Muscle layer of colon (tissue), 2 donors: ENCODE data around the gene HS1BP3.

Source experiments
- H3K27ac ChIP-seq: one replicate; pipeline ENCODE4 v1.7.0; 2013; ENCODE audit warnings: low read depth, mild to moderate bottlenecking, low read length, moderate library complexity
- H3K27me3 ChIP-seq, 2 donors: one replicate each; pipeline ENCODE4 v1.7.0; 2013; ENCODE audit warnings: low read length in 2 of 2, mild to moderate bottlenecking in 2 of 2; ENCODE audit not compliant: insufficient read depth in 2 of 2, control insufficient read depth in 1 of 2
- H3K36me3 ChIP-seq: one replicate; pipeline ENCODE4 v1.7.0; 2013; ENCODE audit warnings: mild to moderate bottlenecking, low read length; ENCODE audit not compliant: insufficient read depth
- H3K4me1 ChIP-seq: one replicate; pipeline ENCODE4 v1.7.0; 2013; ENCODE audit warnings: mild to moderate bottlenecking, low read length; ENCODE audit not compliant: insufficient read depth
- H3K4me3 ChIP-seq, 2 donors: one replicate each; pipeline ENCODE4 v1.7.0; 2013; ENCODE audit warnings: low read length in 2 of 2, low read depth in 1 of 2, mild to moderate bottlenecking in 1 of 2, moderate library complexity in 1 of 2
- H3K9ac ChIP-seq: one replicate; pipeline ENCODE4 v1.7.0; 2013; ENCODE audit warnings: low read length
- H3K9me3 ChIP-seq: one replicate; pipeline ENCODE4 v1.7.0; 2013; ENCODE audit warnings: mild to moderate bottlenecking, low read length
- donor health status: abdominal sarcoma.
- donor health status: Adenocarcinoma of cecum.

Gene HS1BP3

DNA sequence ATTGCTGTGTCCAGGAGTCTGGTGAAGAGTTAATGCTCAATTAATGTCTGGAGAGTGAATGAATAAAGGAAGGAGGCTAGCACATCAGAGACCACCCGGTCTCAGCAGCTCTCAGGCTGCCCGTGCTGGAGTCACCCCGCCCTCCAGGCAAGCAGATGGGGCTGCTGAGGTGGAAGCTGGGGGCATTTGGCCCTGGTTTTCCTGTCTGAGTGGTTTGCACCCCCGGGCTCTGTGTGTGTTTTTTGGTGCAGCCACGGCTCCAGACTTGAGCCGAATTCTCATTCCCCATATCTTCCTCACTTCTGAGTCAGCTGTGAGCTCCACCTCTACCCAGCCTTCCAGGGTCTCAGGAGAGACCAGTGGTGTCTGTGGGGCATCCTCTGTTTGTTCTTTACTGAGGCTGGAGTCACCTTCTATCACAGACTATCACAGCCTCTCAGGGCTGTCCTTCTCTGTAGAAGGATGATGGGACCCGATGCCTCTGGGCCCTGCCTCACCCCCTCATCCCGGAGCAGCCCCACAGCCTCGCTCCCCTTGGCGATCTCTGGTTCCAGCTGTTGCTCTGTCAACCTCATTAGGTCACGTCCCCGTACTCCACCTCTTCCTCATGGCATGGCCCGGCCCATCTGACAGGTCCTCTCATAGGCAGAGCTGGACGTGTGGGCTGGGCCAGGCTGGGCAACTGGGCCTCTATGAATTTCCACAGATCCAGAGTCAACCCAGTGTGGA, 60.8 kb downstream of the HS1BP3 start:
- Histone ChIP-seq H3K27me3 (no peaks in the 10 kb centered on the region), H3K36me3 (no peaks in the 10 kb centered on the region), H3K4me1 (peaks cover 22% of the 10 kb centered on the region), H3K4me3 (no peak overlapping the region), H3K27ac (no peak overlapping the region), H3K9me3 (no peaks in the 10 kb centered on the region), H3K9ac (no peak overlapping the region)

DNA sequence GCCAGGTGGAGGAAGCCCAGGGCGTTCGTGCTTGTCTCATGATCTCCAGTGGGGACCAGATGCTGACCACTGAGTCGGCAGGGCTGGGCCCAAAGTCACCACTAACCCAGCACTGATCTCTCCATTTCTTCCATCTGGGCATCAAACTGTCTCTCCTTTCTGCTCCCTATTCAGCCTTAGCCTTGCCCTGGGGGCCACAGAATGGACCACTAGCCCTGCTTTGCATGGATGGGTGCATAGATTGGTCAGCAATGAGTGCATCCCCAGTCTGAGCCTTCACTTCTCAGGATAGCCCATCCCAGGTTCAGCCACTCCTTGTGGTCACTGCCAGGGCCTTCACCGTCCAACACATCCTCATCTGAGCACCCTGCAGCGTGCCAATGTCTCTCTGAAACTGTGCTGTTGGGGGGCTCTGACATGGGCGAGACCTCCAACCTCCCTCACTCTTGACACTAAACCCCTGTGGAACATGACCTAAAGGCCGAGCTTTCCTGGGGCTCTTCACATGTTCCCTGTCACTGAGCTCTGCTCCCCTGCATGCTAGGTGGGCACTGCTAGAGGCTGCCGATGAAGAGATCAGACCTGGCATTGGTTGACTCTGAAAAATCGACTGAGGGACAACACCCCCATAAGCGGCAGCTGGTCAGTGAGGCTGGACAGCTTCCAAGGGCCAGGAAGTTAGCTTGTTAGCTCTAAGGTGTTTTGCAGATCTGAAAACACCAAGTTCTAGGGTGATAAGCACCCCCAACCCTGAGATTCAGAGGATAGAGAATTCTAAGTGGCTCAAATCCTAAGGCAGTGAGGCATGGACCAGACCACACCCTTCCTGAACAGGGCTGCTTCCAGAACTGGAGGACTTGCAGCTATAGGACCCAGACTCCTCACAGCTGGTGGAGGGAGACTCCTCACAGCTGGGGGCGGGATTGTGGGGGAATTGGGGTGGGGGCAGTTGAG, 61.7 kb downstream of the HS1BP3 start:
- Histone ChIP-seq H3K27me3 (no peaks in the 10 kb centered on the region), H3K27ac (no peak overlapping the region), H3K9ac (no peak overlapping the region), H3K4me3 (no peak overlapping the region), H3K36me3 (no peaks in the 10 kb centered on the region), H3K9me3 (no peaks in the 10 kb centered on the region), H3K4me1 (peaks cover 31% of the 10 kb centered on the region)

DNA sequence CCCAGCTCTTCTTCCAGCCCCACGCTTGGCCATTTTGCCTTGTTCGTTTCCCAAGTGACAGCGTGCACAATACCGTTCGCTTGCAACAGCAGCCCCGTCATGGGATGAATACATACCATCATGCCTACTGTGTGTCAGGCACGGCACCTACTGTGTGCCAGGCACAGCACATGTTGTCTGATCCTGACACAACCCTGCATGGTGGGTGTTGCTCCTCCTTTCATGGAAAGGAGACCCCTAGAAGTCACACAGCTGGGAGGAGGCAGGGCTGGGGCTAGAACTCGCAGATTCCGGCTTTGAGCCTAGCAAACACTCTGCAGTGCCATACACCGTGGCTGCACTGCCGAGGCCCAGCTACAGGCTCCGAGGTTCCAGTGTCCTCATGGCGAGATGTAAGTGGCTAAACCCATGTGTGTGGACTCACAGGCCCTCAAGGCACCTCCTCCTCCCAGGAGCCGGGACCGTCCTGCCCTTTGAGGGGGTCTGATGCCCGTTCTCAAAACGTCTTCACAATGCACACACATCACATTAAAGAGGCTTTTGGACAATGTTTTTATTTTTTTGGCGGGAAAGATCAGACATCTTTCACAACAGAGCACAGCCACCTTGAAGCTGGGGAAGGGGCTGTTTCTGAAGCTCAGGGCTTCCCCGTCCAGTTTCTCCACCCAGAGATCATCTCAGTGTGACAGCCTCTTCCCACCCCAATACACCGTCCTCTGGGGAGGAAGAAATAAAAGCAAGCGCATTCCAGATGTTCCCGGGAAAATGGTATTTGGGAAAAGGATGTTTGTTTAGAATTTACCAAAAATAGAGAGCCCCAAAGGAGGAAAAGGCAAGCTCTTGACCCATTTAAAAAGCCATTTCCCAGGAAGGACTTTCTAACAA, 64.9 kb downstream of the HS1BP3 start:
- H3K36me3 ChIP-seq = no peaks in the 10 kb centered on the region
- H3K9ac ChIP-seq = no peak overlapping the region
- H3K27ac ChIP-seq = no peak overlapping the region
- H3K27me3 ChIP-seq = no peaks in the 10 kb centered on the region
- H3K4me1 ChIP-seq = peaks cover 32% of the 10 kb centered on the region
- H3K4me3 ChIP-seq = no peak overlapping the region
- H3K9me3 ChIP-seq = no peaks in the 10 kb centered on the region

DNA sequence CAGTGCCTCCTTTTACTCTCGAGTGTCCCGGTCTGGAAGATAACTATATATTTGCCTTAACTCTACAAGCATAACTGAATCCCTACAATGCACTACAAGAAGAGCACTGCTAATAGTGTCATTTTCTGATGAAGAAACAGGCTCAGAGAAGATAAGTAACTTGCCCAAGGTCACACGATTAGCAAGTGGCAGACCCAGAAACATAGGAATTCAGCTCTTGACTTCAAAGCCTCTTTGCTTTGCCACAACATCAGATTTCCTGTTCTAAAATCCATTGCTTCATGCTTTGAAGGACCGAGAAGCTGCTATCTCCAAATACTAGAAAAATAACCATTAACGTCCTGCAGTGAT, 65.6 kb downstream of the HS1BP3 start:
- no peaks in the 10 kb centered on the region for H3K9me3 ChIP-seq
- no peak overlapping the region for H3K27ac ChIP-seq
- H3K9ac ChIP-seq = no peak overlapping the region
- H3K36me3 ChIP-seq = no peaks in the 10 kb centered on the region
- peaks cover 27% of the 10 kb centered on the region for H3K4me1 ChIP-seq
- H3K4me3 ChIP-seq = no peak overlapping the region
- H3K27me3 ChIP-seq = no peaks in the 10 kb centered on the region

DNA sequence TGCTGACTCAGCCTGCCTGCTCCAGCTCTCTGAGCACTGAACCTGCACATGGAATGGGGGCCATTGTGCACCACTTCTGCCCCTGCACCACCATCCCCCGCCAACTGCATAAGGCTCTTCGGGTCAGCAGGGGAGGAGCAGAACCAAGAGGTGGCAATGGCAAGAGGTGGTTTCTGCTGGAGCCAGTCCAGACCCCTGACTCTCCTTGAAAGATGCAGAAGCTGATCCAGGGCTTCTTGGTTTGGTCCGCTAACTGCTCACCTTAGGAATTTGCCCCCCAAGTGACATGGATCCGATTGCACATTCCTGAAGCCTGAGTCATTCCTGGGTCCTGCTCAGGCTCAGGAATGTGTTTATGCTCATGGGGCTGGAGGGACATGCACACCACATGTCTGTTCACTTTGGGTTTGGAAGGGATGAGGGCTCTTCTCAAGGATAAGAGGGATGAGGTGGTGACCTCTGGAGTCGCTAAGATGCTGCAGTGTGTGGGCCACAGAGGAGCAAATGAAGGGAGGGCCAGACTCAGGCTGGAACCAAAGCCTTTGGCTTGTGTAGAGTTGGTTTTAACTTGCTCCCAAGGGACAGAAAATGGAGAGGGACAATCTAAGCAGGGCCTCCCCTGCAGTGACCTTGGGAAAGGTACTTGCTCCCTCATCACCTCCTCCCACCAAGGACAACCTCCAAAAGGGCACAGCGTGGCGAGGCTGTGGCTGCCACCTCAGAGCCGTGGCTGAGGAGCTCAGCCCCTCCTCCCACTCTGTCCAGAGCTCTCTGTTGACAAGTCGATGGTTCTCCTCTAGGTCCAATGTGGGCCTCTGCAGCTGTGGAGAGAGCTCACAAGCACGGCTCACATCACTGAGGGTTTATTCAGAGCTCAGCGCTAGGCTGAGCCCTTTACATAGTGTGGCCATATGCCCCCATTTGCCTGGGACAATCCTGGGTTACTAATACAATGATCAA, 66.2 kb downstream of the HS1BP3 start:
- Histone ChIP-seq H3K9me3 (no peaks in the 10 kb centered on the region), H3K27ac (no peak overlapping the region), H3K36me3 (no peaks in the 10 kb centered on the region), H3K27me3 (no peaks in the 10 kb centered on the region), H3K4me3 (no peak overlapping the region), H3K4me1 (peaks cover 29% of the 10 kb centered on the region), H3K9ac (no peak overlapping the region)

DNA sequence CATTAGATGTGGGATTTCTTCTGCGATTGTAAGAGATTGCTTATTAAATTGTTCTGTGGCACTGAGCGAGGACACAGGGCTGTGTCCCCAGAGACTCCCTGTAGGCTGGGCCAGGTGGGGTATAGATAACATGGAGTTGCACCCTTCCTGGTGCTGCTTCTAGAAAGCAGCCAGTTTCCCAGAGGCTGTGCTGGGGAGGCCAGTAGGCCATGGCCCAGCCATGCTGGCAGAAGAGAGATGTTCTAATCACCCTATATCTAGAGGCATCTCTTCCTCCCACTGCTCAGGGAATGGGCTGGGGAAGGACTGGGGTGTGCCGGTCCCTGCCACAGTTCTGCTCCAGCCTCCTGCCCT, 66.9 kb downstream of the HS1BP3 start:
- H3K27me3 ChIP-seq = no peaks in the 10 kb centered on the region
- H3K27ac ChIP-seq = peak overlapping the region; percentile 24
- H3K9ac ChIP-seq = no peak overlapping the region
- no peaks in the 10 kb centered on the region for H3K9me3 ChIP-seq
- H3K4me3 ChIP-seq = no peak overlapping the region
- H3K4me1 ChIP-seq = peaks cover 36% of the 10 kb centered on the region
- H3K36me3 ChIP-seq = no peaks in the 10 kb centered on the region

DNA sequence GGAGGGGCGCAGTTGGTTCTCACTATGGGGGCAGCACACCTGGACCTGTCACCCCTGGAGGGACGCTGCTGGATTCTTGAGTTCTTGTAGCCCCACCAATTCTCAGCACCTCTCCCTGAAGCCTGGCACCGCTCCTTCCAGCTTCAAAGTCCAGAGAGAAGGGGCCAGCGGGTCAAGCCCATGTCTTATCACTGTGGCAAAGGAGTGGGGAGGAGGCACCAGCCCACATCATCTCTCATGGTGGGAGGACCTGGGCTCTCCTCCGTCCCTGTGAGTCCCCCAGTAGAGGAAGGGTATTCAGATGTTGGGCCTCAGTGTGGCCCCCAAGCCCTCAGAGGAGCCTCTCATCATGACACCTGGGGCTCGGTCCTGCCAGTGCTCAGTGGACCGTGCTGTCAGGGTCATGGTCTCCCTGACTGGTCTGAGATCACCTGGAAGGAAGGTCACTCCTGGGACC, 67.4 kb downstream of the HS1BP3 start:
- no peak overlapping the region for H3K27ac ChIP-seq
- no peak overlapping the region for H3K9ac ChIP-seq
- H3K4me1 ChIP-seq = peaks cover 42% of the 10 kb centered on the region

DNA sequence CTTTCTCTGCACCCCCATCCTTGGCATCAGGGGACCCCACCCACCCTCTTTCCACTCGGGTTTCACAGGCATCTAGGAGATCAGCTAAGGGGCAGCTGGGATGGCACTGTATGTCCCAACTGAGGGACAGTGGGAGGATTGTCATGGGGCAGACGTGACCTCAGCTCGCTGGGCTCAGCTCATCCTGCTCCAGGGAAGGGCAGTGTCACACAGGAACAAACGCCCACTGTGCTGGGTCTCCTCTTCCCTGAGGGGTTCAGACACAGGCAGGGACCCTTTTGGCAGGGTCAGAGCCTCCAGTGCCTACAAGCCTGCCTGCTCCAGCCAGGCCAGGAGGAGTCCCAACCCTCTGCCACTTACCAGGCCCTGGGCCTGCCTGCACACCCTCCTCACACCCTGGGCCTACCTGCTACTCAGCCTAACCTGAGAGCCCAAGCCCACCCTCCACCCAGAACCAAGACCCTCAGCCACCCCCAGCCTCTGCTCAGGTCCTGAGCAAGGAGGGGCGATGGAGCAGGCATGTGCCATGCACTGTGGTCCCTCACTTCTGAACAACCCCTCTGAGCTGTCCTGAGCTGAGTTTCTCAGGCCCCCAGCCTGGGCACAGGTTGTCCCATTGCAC, 68.2 kb downstream of the HS1BP3 start:
- H3K36me3 ChIP-seq = no peaks in the 10 kb centered on the region
- no peak overlapping the region for H3K9ac ChIP-seq
- H3K27me3 ChIP-seq = no peaks in the 10 kb centered on the region
- H3K27ac ChIP-seq = no peak overlapping the region
- no peaks in the 10 kb centered on the region for H3K9me3 ChIP-seq
- H3K4me3 ChIP-seq = no peak overlapping the region
- peaks cover 49% of the 10 kb centered on the region for H3K4me1 ChIP-seq

More for the DNA sequence above, 67.4 kb downstream of the HS1BP3 start:
- Histone ChIP-seq H3K9me3 (no peaks in the 10 kb centered on the region), H3K4me3 (no peak overlapping the region), H3K27me3 (no peaks in the 10 kb centered on the region), H3K36me3 (no peaks in the 10 kb centered on the region)

DNA sequence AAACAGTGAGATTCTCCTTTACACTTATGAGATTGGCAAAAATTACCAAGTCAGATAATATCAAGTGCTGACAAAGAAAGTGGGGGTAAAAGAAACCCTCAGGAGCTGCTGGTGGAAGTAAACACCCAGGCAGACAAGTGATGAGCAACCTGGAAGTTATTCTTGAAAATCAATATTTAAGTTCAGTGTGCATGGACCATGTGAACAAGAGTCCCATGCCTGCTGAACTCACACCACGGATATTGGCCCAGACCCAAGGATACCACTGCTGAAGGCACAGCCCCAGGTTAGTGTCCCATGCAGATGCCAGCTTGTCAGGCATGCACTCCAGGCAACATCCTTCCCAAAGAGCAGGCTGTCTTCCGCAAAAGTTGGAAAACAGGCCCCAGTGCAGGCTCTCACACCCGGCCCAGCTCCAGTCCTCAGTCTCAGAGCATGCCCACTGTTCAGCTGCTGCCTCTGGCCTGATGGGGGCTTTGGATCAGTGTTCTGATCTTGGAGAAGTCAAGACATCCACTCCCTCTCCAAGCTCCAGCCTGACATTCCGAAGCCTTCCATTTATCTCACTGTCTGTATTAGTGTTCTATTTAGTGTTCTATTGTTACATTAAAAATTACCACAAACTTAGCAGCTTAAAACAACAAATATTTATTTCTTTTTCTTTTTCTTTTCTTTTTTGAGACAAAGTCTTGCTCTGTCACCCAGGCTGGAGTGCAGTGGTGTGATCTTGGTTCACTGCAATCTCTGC, 70.0 kb downstream of the HS1BP3 start:
- Histone ChIP-seq H3K4me1 (peaks cover 46% of the 10 kb centered on the region), H3K27me3 (no peaks in the 10 kb centered on the region), H3K4me3 (no peak overlapping the region), H3K36me3 (no peaks in the 10 kb centered on the region), H3K9me3 (no peaks in the 10 kb centered on the region), H3K27ac (no peak overlapping the region), H3K9ac (no peak overlapping the region)

DNA sequence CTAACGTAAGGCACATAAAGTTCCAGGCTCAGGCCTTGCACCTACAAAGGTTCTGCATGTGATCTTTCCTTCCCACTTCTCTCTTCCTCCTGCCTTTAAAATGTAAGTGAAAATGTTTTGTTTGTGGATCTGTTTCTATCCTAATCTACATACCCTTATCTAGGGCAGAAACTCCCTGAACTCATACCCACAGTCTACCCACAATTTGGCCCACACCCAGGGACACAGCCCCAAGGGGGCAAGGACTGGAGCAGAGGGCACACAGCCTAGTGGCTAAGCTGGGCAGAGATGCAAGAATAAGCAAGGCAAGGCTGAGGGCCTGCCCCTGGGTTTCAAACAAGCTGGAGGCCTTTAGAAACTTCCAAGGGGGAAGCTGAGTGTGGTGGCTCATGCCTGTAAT, 71.0 kb downstream of the HS1BP3 start:
- H3K9ac ChIP-seq = no peak overlapping the region
- H3K4me3 ChIP-seq = no peak overlapping the region
- H3K36me3 ChIP-seq = no peaks in the 10 kb centered on the region
- peaks cover 36% of the 10 kb centered on the region for H3K4me1 ChIP-seq
- no peaks in the 10 kb centered on the region for H3K27me3 ChIP-seq
- no peaks in the 10 kb centered on the region for H3K9me3 ChIP-seq
- H3K27ac ChIP-seq = peak overlapping the region; percentile 72
